IPS-15b (cell line): ENCODE measurements around the gene FER1L5.

ENCODE experiments used
- H3K27me3 ChIP-seq: one replicate; pipeline ENCODE4 v1.6.1; 2013; ENCODE audit warnings: low read length; ENCODE audit not compliant: control insufficient read depth, insufficient read depth
- H3K36me3 ChIP-seq: one replicate; pipeline ENCODE4 v1.6.1; 2013; ENCODE audit warnings: low read length; ENCODE audit not compliant: control insufficient read depth, insufficient read depth
- H3K4me1 ChIP-seq: one replicate; pipeline ENCODE4 v1.6.1; 2013; ENCODE audit warnings: mild to moderate bottlenecking, low read length; ENCODE audit not compliant: control insufficient read depth, insufficient read depth
- H3K4me3 ChIP-seq: one replicate; pipeline ENCODE4 v1.5.1; 2013; ENCODE audit warnings: low read depth, low read length
- H3K9ac ChIP-seq: one replicate; pipeline ENCODE4 v1.6.1; 2013; ENCODE audit warnings: low read depth, mild to moderate bottlenecking, low read length
- H3K9me3 ChIP-seq: one replicate; pipeline ENCODE4 v1.6.1; 2013; ENCODE audit warnings: mild to moderate bottlenecking, low read length; ENCODE audit not compliant: control insufficient read depth, insufficient read depth

The FER1L5 gene

GRCh38 chr2:96685577-96686459 lies 43.3 kb downstream of the FER1L5 start:
- no peaks in the 10 kb centered on the region for H3K4me1 ChIP-seq
- H3K4me3 ChIP-seq: no peak overlapping the region
- H3K27me3 ChIP-seq: no peaks in the 10 kb centered on the region
- no peak overlapping the region for H3K9ac ChIP-seq
- no peaks in the 10 kb centered on the region for H3K36me3 ChIP-seq
- H3K9me3 ChIP-seq: no peaks in the 10 kb centered on the region

- no peaks in the 10 kb centered on the region for H3K4me1 ChIP-seq
- H3K27me3 ChIP-seq: no peaks in the 10 kb centered on the region
- no peak overlapping the region for H3K9ac ChIP-seq
- no peaks in the 10 kb centered on the region for H3K9me3 ChIP-seq
- H3K36me3 ChIP-seq: no peaks in the 10 kb centered on the region
- no peak overlapping the region for H3K4me3 ChIP-seq
Observed at GRCh38 chr2:96687266-96687665, 44.7 kb downstream of the FER1L5 start.

GRCh38 chr2:96687711-96688640 lies 45.4 kb downstream of the FER1L5 start:
- H3K9me3 ChIP-seq: no peaks in the 10 kb centered on the region
- no peak overlapping the region for H3K9ac ChIP-seq
- no peak overlapping the region for H3K4me3 ChIP-seq
- no peaks in the 10 kb centered on the region for H3K4me1 ChIP-seq
- H3K27me3 ChIP-seq: no peaks in the 10 kb centered on the region
- H3K36me3 ChIP-seq: no peaks in the 10 kb centered on the region

- no peaks in the 10 kb centered on the region for H3K27me3 ChIP-seq
- no peaks in the 10 kb centered on the region for H3K4me1 ChIP-seq
- no peaks in the 10 kb centered on the region for H3K9me3 ChIP-seq
- H3K36me3 ChIP-seq: no peaks in the 10 kb centered on the region
- H3K4me3 ChIP-seq: no peak overlapping the region
- H3K9ac ChIP-seq: no peak overlapping the region
Observed at GRCh38 chr2:96688649-96689430, 46.3 kb downstream of the FER1L5 start.

DNA sequence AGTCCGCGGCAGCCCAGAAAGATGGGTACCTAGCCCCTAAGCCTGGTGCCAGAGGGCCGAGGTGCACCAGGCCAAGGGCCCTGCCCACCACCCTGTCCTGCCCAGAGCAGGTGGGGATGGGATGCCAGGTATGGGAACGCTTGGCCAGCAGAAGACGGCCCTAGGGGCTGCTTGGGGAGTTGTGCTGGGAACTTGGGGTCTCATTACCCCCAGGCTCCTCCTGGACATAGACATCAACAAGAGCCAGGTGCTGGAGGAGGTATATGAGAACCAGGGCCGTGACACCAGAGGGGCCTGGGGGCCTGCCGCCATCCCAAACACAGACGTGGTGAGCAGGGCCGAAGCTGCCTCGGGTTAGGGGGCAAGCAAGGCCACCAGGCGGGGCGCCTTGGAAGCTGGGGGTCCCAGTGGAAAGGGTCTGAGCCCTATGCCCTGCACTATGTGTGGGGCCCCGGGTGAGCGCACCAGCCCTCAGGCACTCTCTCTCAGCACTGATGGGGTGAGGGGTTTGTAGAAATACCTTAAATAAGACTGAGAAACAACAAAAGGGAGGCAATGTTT lies 46.9 kb downstream of the FER1L5 start:
- H3K9ac ChIP-seq: no peak overlapping the region
- no peaks in the 10 kb centered on the region for H3K4me1 ChIP-seq
- H3K4me3 ChIP-seq: no peak overlapping the region
- no peaks in the 10 kb centered on the region for H3K36me3 ChIP-seq
- no peaks in the 10 kb centered on the region for H3K27me3 ChIP-seq
- H3K9me3 ChIP-seq: no peaks in the 10 kb centered on the region

- Histone ChIP-seq H3K9me3 (no peaks in the 10 kb centered on the region), H3K4me1 (no peaks in the 10 kb centered on the region), H3K36me3 (no peaks in the 10 kb centered on the region), H3K9ac (no peak overlapping the region), H3K4me3 (no peak overlapping the region), H3K27me3 (no peaks in the 10 kb centered on the region)
Observed at GRCh38 chr2:96690306-96691021, 47.9 kb downstream of the FER1L5 start.

DNA sequence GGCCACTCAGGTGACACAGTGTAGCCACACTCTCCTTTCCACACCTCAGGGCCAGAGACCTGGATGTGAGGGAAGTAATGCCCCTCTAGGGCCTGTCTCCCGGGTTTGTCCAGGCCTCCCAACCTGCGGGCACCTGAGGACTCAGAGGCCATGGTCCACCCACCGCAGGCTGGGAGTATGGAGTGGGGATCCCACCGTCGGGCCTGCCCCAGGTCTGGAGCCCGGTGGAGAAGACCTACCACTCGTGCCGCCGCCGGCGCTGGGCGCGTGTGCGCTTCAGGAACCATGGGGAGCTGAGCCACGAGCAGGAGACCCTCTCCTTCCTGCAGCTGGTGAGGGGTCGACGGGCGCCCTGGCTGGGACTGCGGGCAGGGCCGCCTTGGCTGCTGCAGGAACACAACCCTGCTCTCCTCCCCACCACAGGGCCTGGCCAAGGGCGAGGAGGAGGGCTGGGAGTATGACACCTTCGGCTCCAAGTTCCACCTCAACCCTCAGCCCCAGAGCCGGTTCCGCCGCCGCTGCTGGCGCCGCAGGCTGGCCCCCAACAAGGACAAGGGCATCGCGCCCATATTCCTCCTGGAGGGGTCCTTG lies 48.6 kb downstream of the FER1L5 start:
- Histone ChIP-seq H3K27me3 (no peaks in the 10 kb centered on the region), H3K4me3 (no peak overlapping the region), H3K9ac (no peak overlapping the region), H3K4me1 (no peaks in the 10 kb centered on the region), H3K36me3 (no peaks in the 10 kb centered on the region), H3K9me3 (no peaks in the 10 kb centered on the region)

GRCh38 chr2:96692094-96692971 lies 49.8 kb downstream of the FER1L5 start:
- Histone ChIP-seq H3K9ac (no peak overlapping the region), H3K27me3 (no peaks in the 10 kb centered on the region), H3K4me1 (no peaks in the 10 kb centered on the region), H3K4me3 (no peak overlapping the region), H3K36me3 (no peaks in the 10 kb centered on the region), H3K9me3 (no peaks in the 10 kb centered on the region)

GRCh38 chr2:96693286-96694200 lies 51.0 kb downstream of the FER1L5 start:
- H3K9ac ChIP-seq: no peak overlapping the region
- H3K27me3 ChIP-seq: no peaks in the 10 kb centered on the region
- H3K36me3 ChIP-seq: no peaks in the 10 kb centered on the region
- no peaks in the 10 kb centered on the region for H3K4me1 ChIP-seq
- H3K9me3 ChIP-seq: no peaks in the 10 kb centered on the region
- no peak overlapping the region for H3K4me3 ChIP-seq
